ENCODE data around the gene LIN7C.
A peak's percentile ranks its signal among the peaks of the same experiment; 100 is the strongest.
"Not testable (repeated sequence)": the region's sequence is repeated elsewhere in the genome, so short reads cannot be mapped to it uniquely, and the experiment has no call there.

LIN7C gene

GRCh38 chr11:27525824-27526516 lies 19.4 kb upstream of the LIN7C start:
- no peak for DNase-seq (ENCODE audit: insufficient read length, low spot score)
- TF ChIP-seq, protein P1, sequence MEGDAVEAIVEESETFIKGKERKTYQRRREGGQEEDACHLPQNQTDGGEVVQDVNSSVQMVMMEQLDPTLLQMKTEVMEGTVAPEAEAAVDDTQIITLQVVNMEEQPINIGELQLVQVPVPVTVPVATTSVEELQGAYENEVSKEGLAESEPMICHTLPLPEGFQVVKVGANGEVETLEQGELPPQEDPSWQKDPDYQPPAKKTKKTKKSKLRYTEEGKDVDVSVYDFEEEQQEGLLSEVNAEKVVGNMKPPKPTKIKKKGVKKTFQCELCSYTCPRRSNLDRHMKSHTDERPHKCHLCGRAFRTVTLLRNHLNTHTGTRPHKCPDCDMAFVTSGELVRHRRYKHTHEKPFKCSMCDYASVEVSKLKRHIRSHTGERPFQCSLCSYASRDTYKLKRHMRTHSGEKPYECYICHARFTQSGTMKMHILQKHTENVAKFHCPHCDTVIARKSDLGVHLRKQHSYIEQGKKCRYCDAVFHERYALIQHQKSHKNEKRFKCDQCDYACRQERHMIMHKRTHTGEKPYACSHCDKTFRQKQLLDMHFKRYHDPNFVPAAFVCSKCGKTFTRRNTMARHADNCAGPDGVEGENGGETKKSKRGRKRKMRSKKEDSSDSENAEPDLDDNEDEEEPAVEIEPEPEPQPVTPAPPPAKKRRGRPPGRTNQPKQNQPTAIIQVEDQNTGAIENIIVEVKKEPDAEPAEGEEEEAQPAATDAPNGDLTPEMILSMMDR (IDR thresholded peaks at IDR 0.05; ENCODE audit: insufficient read depth, missing control alignments), result no peak
- no peak for FAIRE-seq

GRCh38 chr11:27524155-27524554 lies 17.6 kb upstream of the LIN7C start:
- DNase-seq (ENCODE audit: insufficient read length, low spot score) (no peak), FAIRE-seq (no peak)
- TF ChIP-seq, protein P1 (IDR thresholded peaks at IDR 0.05; ENCODE audit: insufficient read depth, missing control alignments), result peak; percentile 21

- FAIRE-seq (no peak), DNase-seq (ENCODE audit: insufficient read length, low spot score) (no peak)
- TF ChIP-seq, protein P1 (IDR thresholded peaks at IDR 0.05; ENCODE audit: insufficient read depth, missing control alignments), result no peak
These were observed 13.7 kb upstream of the LIN7C start for GRCh38 chr11:27520226-27520625.

DNA sequence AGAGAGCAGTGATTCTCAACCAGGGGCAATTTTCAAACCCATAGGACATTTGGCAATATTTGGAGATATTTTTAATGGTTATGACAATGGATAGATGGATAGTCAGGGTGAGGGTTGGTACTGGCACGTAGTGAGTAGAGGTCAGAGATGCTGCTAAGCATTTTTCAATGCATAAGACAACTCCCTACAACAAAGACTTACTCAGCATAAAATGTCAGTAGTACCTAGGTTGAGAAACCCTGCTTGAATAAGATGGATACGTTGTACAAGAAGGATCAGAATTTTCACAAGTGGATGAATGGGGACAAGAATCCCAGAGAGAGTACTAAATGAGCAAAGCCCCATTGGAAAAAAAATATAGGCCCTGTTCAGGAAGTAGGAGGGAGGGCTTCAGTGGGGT lies 11.9 kb upstream of the LIN7C start:
- TF ChIP-seq, protein P1 (IDR thresholded peaks at IDR 0.05; ENCODE audit: insufficient read depth, missing control alignments), result no peak
- FAIRE-seq, result no peak

DNA sequence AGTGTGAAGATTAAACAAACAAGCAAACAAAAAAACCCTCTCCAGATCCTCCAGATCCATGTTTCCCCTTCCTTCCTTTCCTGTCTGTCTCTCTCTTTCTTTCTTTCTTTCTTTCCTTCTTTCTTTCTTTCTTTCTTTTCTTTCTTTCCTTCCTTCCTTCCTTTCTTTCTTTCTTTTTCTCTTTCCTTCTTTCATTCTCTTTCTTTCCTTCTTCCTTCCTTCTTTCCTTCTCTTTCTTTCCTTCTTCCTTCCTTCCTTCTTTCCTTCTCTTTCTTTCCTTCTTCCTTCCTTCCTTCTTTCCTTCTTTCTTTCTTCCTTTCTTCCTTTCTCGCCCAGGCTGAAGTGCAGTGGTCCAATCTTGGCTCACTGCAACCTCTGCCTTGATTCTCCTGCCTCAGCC lies 10.9 kb upstream of the LIN7C start:
- not testable (repeated sequence) for DNase-seq (ENCODE audit: insufficient read length, low spot score)
- peak; percentile 21 for FAIRE-seq

More for the DNA sequence above, 11.9 kb upstream of the LIN7C start:
- no peak for DNase-seq (ENCODE audit: insufficient read length, low spot score)

DNA sequence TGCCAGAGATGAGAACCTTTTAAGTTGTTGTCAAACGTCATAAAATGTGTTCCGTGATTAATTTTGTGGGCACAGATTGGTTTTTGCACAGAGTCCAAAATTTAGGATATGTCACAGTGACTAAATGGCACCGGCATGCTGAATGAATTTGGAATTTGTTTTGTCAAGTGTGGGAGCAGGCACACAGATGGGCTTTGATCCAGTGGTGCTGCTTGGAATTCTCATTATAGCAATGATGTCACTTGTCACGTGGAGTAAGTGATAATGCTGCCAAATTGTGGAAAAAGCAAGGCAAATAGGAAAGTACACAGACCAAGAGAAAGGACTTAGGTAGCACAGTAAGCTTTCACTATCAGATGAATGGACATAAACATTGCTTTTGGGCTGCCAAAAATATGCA lies 8.0 kb upstream of the LIN7C start:
- no peak for DNase-seq (ENCODE audit: insufficient read length, low spot score)
- TF ChIP-seq, protein P1 (IDR thresholded peaks at IDR 0.05; ENCODE audit: insufficient read depth, missing control alignments), result no peak
- no peak for FAIRE-seq

GRCh38 chr11:27514076-27514475 lies 7.5 kb upstream of the LIN7C start:
- DNase-seq (ENCODE audit: insufficient read length, low spot score), result no peak
- TF ChIP-seq, protein P1 (IDR thresholded peaks at IDR 0.05; ENCODE audit: insufficient read depth, missing control alignments), result no peak
- no peak for FAIRE-seq

Measured in D721Med (cell line).